H1 (cell line): ENCODE measurements around the gene ASTN1. TPM values are rescaled to one million over a fixed set of nuclear protein-coding genes. Genes with fewer than 3 reads are reported as not detected.
A peak's percentile ranks its signal among the peaks of the same experiment; 100 is the strongest.

Source experiments
- ASH2L ChIP-seq: fragments of 200-600, 300-600 bp; sonication (generic); IDR thresholded peaks from one replicate; pipeline ENCODE4 v1.7.1; 2017; ENCODE audit warnings: low read length
- ATF3 ChIP-seq: IDR thresholded peaks from 2 replicates; pipeline ENCODE4 v1.6.1; 2011; ENCODE audit warnings: low read depth, mild to moderate bottlenecking, low read length; ENCODE audit not compliant: insufficient read depth
- CHD1 ChIP-seq: IDR thresholded peaks from 2 replicates; pipeline ENCODE4 v1.6.1; 2012; ENCODE audit warnings: low read depth, low read length, improper control_type of control experiment
- EGR1 ChIP-seq: IDR thresholded peaks from 2 replicates; pipeline ENCODE4 v1.6.1; 2011; ENCODE audit warnings: low read depth, low read length, borderline replicate concordance
- EP300 ChIP-seq, 2 experiments: IDR thresholded peaks; 1 replicate in 1 of 2; 2 replicates in 1 of 2; pipeline ENCODE4 v1.6.1; 2011 to 2012; ENCODE audit warnings: low read depth in 2 of 2, low read length in 2 of 2, mild to moderate bottlenecking in 2 of 2, borderline replicate concordance in 1 of 2, inconsistent platforms in 1 of 2, moderate library complexity in 1 of 2
- JUN ChIP-seq: IDR thresholded peaks from 2 replicates; pipeline ENCODE4 v1.6.1; 2011; ENCODE audit warnings: low read depth, mild to moderate bottlenecking, improper control_type of control experiment, low read length
- JUND ChIP-seq: IDR thresholded peaks from 2 replicates; pipeline ENCODE4 v1.6.1; 2011; ENCODE audit warnings: mild to moderate bottlenecking, improper control_type of control experiment, low read length
- PHF8 ChIP-seq: fragments of 200-600 bp; sonication (generic); conservative IDR thresholded peaks from 2 replicates; pipeline ENCODE4 v1.7.1; 2012; ENCODE audit warnings: low read depth, mild to moderate bottlenecking, inconsistent platforms, low read length, moderate library complexity
- POLR2A ChIP-seq, 2 experiments: IDR thresholded peaks; 1 replicate in 1 of 2; 2 replicates in 1 of 2; pipeline ENCODE4 v1.6.1; 2011; ENCODE audit warnings: low read depth in 2 of 2, low read length in 2 of 2, mild to moderate bottlenecking in 2 of 2; ENCODE audit errors: control extremely low read depth in 1 of 2
- POLR2AphosphoS5 ChIP-seq: IDR thresholded peaks from 2 replicates; pipeline ENCODE4 v1.6.1; 2011; ENCODE audit warnings: low read depth, low read length
- POU5F1 ChIP-seq: IDR thresholded peaks from 2 replicates; pipeline ENCODE4 v1.6.1; 2011; ENCODE audit warnings: low read depth, mild to moderate bottlenecking, low read length, moderate library complexity
- RNF2 ChIP-seq: fragments of 200-900, 300-1000 bp; sonication (generic); IDR thresholded peaks from 2 replicates; pipeline ENCODE4 v1.7.1; 2016; ENCODE audit warnings: borderline replicate concordance, low read depth, mild to moderate bottlenecking, antibody characterized with exemption, low read length; ENCODE audit not compliant: poor library complexity, severe bottlenecking; ENCODE audit errors: missing control alignments
- RXRA ChIP-seq: IDR thresholded peaks from 2 replicates; pipeline ENCODE4 v1.6.1; 2011; ENCODE audit warnings: low read depth, mild to moderate bottlenecking, low read length, moderate library complexity; ENCODE audit not compliant: insufficient read depth
- SAP30 ChIP-seq: fragments of 300-600 bp; sonication (generic); IDR thresholded peaks from 2 replicates; pipeline ENCODE4 v1.7.1; 2012; ENCODE audit warnings: low read length, moderate library complexity, mild to moderate bottlenecking, inconsistent platforms; ENCODE audit not compliant: insufficient read depth, insufficient replicate concordance
- SIRT6 ChIP-seq: IDR thresholded peaks from one replicate; pipeline ENCODE4 v1.7.1; 2012; ENCODE audit warnings: low read length, inconsistent platforms
- SP4 ChIP-seq: IDR thresholded peaks from 2 replicates; pipeline ENCODE4 v1.6.1; 2012; ENCODE audit warnings: low read length, inconsistent platforms
- SUZ12 ChIP-seq: fragments of 200-600 bp; sonication (generic); IDR thresholded peaks from 2 replicates; pipeline ENCODE4 v1.6.1; 2012; ENCODE audit warnings: mild to moderate bottlenecking, inconsistent platforms, low read length, moderate library complexity, mixed read lengths
- TAF1 ChIP-seq: IDR thresholded peaks from 2 replicates; pipeline ENCODE4 v1.6.1; 2011; ENCODE audit warnings: mild to moderate bottlenecking, low read depth, low read length
- TCF12 ChIP-seq: IDR thresholded peaks from 2 replicates; pipeline ENCODE4 v1.6.1; 2011; ENCODE audit warnings: low read depth, mild to moderate bottlenecking, low read length
- TEAD4 ChIP-seq: IDR thresholded peaks from 2 replicates; pipeline ENCODE4 v1.6.1; 2012; ENCODE audit warnings: low read depth, low read length, inconsistent platforms, mixed read lengths
- USF2 ChIP-seq: IDR thresholded peaks from 2 replicates; pipeline ENCODE4 v1.6.1; 2011; ENCODE audit warnings: low read length, improper control_type of control experiment
- polyA plus RNA-seq, 7 experiments: library from polyadenylated mRNA; depleted of rRNA in 3 of 7; stranded (reverse) in 5 of 7; unstranded in 2 of 7; fragments of >200 nt in 5 of 7; fragments of 200-250 nt in 2 of 7; gene quantifications; 1 replicate in 5 of 7; 2 replicates in 1 of 7; 4 replicates in 1 of 7; pipeline versions ENCODE4 v1.2.1 to v1.2.3, GENCODE V29; 2011 to 2013; ENCODE audit warnings: missing spikeins in 2 of 7, mixed read lengths in 2 of 7
- total RNA-seq: library from RNA; stranded (reverse); fragmentation: NEBNext Ultra II Directional; extraction: Animal tissue kit (Norgen Biotek cat#: 25700); gene quantifications from 2 replicates; pipeline ENCODE4 v1.2.1, GENCODE V29; 2021
- TF ChIP-seq, protein P1 (sequence below): IDR thresholded peaks from 2 replicates; pipeline ENCODE4 v1.6.1; 2012; ENCODE audit warnings: low read length, inconsistent platforms

Gene ASTN1
- total and polyA plus RNA-seq, 2 of the 8 experiments (the other 6 are each of a cell fraction or from before 2014, with no cell fraction given), result 2.9 to 4.1 TPM

DNA sequence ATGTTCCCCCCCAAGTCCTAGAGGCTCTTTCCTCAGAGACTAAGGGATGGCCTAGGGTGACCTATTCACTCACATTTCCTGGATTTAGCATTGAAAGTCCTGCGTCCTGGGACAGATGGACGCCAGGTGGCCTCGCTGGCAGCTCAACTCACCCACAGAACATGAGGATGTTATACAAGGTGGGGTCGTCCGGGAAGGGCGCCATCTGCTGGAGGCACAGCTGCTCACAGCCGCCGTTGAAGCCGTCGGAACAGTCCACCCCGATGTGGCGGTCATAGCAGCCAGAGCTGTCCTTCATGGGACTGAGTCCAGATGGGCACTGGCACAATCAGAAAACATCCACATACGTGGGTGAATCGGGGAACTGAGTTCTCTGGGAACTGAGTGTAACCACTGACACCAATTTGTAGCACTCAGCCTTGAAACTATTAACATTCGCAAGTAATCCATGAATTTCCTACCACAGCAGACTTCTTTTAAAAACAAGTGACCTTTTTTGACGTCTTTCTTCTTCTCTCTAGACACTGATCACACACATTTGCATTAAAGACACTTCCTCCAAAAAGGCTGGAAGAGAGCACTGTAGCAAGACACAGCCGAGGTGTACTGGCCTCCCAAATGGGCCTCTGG lies 215.4 kb downstream of the ASTN1 start (continued):
- TF ChIP-seq JUND (no peak; the same call in 1 of the 2 replicates), ASH2L (no peak), EGR1 (0 out of 2 replicates have a peak, but pooled peaks have one; percentile 25), SP4 (no peak), CHD1 (no peak), SIRT6 (no peak), USF2 (no peak), ATF3 (0 out of 2 replicates have a peak, but pooled peaks have one; percentile 18), TEAD4 (no peak), RXRA (no peak), SUZ12 (no peak), POLR2AphosphoS5 (no peak), TAF1 (no peak), EP300 (IDR thresholded peaks at IDR 0.05; ENCODE audit: borderline replicate concordance in 1 of 2, low read depth in 2 of 2, low read length in 2 of 2) (no peak), POU5F1 (no peak), SAP30 (no peak), TCF12 (0 out of 2 replicates have a peak, but pooled peaks have one; percentile 23), POLR2A (IDR thresholded peaks at IDR 0.05; ENCODE audit: control extremely low read depth in 1 of 2, low read depth in 2 of 2, low read length in 2 of 2) (no peak), JUN (no peak), RNF2 (no peak), PHF8 (no peak)
- TF ChIP-seq, protein P1, sequence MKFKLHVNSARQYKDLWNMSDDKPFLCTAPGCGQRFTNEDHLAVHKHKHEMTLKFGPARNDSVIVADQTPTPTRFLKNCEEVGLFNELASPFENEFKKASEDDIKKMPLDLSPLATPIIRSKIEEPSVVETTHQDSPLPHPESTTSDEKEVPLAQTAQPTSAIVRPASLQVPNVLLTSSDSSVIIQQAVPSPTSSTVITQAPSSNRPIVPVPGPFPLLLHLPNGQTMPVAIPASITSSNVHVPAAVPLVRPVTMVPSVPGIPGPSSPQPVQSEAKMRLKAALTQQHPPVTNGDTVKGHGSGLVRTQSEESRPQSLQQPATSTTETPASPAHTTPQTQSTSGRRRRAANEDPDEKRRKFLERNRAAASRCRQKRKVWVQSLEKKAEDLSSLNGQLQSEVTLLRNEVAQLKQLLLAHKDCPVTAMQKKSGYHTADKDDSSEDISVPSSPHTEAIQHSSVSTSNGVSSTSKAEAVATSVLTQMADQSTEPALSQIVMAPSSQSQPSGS, result no peak
